Thymus (tissue), 2 donors: ENCODE measurements around the gene TUBB6. TPM values are rescaled to one million over a fixed set of nuclear protein-coding genes. Genes with fewer than 3 reads are reported as not detected.

Experiments used
- polyA plus RNA-seq: library from polyadenylated mRNA; stranded (reverse); fragments of 200-250 nt; gene quantifications from one replicate; pipeline ENCODE4 v1.2.3, GENCODE V29; 2013
- total RNA-seq: library from RNA; stranded (reverse); fragments of 120-200 nt; gene quantifications from one replicate; pipeline ENCODE4 v1.2.4, GENCODE V29; 2013
- donor health status: healthy.

Gene TUBB6
- total and polyA plus RNA-seq, 2 donors: 24.9 to 46.6 TPM

Other genes starting within 250 kb of the TUBB6 start
- gene ANKRD62, start 214.4 kb upstream of the TUBB6 start, total RNA-seq: not detected
- gene ANKRD62, start 214.4 kb upstream of the TUBB6 start, polyA plus RNA-seq: not detected
- 0.05 TPM for gene CIDEA, start 53.9 kb upstream of the TUBB6 start, total RNA-seq
- gene CIDEA, start 53.9 kb upstream of the TUBB6 start, polyA plus RNA-seq: 0.82 TPM
- 34.3 TPM for gene AFG3L2, start 69.0 kb downstream of the TUBB6 start, total RNA-seq
- gene AFG3L2, start 69.0 kb downstream of the TUBB6 start, polyA plus RNA-seq: 26.9 TPM
- 2.5 TPM for gene PRELID3A, start 99.7 kb downstream of the TUBB6 start, total RNA-seq
- 1.3 TPM for gene PRELID3A, start 99.7 kb downstream of the TUBB6 start, polyA plus RNA-seq